Left hindlimb (tissue), 1 donor: ENCODE measurements around the gene KCNS1.

ENCODE experiments used
- DNase-seq: peaks from one replicate; pipeline ENCODE4 v3.0.0-alpha.2; 2018

Gene KCNS1

DNA sequence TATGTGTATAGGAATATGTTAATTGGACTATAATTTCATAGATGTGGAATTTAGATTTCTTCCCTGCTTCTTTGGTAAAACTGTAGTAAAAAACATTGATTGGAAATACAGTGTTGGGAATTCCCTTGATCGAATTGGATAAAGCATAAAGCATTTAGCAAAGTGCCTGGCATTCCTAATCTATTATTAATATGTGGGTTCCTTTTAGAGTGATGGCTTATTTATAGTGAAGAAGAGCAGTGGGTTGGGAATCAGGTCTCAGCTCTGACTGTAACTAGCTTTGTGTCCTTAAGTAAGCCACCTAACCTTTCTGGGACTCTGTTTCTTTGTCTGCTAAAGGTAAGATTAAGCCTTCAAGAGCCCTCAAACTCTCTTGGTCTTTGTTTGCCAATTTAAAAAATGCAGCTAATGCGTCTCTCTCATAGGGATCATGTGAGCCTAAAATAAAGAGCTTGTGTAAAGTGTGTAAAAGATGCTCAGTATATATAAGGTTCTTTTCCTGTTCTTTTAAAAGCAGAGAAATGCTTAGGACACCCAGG, 53.3 kb downstream of the KCNS1 start:
- DNase-seq = no peak

DNA sequence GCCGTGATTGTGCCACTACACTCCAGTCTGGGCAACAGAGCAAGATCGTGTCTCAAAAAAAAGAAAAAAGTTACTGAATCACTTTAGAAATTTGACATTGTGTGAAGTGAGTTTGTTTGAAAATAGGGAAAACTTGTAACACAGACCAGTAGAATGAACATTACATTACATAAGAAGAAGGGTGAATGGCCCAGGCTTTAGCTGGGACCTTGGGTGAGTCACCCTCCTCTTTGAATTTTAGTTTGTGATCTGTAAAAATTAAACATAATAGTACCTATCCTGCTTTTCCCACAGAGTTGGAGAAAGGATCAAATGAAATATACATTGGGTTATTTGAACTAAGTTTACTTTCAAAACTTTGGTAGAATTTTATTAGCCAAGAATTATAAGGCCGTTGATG, 56.3 kb downstream of the KCNS1 start:
- no peak for DNase-seq

DNA sequence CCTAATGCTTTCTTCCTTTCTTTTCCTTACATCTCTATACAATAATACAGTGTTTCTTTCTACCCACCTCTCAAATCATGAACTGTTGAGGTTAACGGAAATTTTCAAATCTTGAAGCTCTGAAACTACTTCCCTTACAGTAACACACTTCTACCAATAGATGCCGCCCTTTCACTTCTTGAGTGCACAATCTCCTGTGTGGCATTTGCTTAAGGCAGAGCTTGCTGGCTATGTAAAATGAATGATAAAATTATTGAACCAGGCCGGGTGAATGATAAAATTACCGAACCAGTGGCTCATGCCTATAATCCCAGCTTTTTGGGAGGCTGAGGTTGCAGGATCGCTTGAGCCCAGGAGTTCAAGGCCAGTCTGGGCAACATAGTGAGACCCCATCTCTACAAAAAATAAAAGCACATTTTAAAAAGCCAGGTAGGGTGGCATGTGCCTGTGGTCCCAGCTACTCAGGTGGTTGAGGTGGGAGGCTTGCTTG, 56.8 kb downstream of the KCNS1 start:
- DNase-seq = peak; percentile 35

DNA sequence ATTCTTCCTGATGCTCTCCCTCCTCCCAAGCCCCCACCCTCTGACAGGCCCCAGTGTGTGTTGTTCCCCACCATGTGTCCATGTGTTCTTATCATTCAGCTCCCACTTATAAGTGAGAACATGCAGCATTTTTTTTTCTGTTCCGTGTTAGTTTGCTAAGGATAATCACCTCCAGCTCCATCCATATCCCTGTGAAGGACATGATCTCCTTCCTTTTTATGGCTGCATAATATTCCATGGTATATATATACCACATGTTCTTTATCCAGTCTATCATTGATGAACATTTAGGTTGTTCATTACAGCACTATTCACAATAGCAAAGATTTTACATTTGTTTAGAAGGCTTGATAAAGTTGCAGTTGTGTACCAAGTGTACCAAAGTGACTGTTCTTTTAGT, 57.9 kb downstream of the KCNS1 start:
- DNase-seq = no peak
